Measurements from ENCODE around the gene GPC5.

- TF ChIP-seq, protein P1, sequence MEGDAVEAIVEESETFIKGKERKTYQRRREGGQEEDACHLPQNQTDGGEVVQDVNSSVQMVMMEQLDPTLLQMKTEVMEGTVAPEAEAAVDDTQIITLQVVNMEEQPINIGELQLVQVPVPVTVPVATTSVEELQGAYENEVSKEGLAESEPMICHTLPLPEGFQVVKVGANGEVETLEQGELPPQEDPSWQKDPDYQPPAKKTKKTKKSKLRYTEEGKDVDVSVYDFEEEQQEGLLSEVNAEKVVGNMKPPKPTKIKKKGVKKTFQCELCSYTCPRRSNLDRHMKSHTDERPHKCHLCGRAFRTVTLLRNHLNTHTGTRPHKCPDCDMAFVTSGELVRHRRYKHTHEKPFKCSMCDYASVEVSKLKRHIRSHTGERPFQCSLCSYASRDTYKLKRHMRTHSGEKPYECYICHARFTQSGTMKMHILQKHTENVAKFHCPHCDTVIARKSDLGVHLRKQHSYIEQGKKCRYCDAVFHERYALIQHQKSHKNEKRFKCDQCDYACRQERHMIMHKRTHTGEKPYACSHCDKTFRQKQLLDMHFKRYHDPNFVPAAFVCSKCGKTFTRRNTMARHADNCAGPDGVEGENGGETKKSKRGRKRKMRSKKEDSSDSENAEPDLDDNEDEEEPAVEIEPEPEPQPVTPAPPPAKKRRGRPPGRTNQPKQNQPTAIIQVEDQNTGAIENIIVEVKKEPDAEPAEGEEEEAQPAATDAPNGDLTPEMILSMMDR (IDR thresholded peaks at IDR 0.05), result no peak
- no peak for TF ChIP-seq POLR2A (IDR thresholded peaks at IDR 0.05)
Observed at GRCh38 chr13:91809161-91809560, 410.7 kb downstream of the GPC5 start.

Measured in testis (tissue), 2 donors.